ENCODE data around the gene VAV3.

Gene VAV3

DNA sequence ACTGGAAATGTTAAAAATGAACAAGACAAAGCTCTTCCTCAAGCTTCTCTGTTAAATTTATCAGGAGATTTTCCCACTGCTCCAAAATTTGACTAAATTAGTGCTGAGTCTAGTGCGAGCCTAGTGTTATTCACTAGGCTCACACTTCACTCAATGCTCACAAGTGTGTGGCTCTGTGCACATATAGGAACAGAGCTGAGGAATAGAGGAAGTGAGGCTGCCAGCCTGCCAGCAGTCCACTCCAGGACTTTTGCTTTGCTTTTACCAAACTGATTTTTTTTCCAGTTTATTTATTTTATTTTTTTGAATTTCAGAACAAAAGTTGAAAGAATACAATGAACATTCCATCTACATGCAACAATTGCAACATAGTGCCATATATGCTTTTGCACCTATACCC is 87.2 kb downstream of the VAV3 start:
- DNase-seq = peak; percentile 68 to 75

DNA sequence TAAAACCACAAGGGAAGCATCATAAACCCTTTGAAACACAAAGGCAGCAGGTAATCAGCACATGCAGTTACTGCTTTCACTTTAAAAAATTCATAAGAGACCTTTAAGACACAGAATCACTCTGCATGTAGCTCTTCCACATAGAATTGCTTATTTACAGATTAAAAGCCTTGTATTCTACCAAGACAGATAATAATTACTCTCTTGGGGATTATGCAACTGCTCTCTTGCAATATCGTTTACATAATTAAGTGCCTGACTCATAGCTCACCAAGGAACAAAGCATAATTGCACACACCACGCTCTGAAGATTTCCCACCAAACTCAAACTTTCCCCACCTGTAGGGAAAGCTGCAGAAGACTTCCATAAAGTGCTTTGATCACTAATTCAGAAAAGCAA is 87.9 kb downstream of the VAV3 start:
- peak; percentile 30 to 40 for DNase-seq

DNA sequence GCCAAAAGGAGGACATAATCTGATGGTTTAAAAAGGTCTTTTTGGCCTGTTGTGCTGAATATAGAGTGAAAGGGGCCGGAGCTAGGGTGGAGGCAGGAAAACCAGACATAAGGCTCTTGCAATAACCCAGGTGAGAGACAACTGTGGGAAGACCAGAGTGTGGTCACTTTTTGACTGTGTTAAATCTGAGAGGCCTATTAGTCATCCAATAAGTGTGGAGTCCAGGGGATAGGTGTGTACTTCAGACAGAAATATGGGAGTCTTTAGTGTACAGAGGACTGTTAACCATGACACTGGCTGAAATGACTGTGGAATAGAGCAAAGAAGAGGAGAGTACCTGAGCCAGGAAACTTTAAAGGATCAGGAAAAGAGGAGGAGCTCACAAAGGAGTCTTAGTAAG is 89.3 kb downstream of the VAV3 start:
- DNase-seq = no peak

DNA sequence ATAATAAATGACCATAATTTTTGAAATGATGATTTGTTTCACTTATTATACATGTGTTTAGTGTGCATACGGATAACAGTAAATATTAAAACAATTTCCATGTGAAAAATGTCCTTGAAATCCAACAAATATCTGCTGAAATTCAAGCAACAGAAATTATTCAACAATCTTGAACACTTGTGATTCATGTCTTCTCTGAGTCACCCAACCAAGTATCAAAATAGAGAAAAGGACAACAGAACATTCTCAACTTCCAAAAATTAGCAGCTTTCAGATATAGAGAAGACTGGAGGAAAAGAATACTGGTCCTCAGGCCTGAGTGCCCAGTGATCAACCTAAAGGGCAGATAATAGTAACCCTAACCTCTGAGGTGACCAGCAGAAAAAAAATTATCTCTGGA is 90.8 kb downstream of the VAV3 start:
- DNase-seq = no peak

DNA sequence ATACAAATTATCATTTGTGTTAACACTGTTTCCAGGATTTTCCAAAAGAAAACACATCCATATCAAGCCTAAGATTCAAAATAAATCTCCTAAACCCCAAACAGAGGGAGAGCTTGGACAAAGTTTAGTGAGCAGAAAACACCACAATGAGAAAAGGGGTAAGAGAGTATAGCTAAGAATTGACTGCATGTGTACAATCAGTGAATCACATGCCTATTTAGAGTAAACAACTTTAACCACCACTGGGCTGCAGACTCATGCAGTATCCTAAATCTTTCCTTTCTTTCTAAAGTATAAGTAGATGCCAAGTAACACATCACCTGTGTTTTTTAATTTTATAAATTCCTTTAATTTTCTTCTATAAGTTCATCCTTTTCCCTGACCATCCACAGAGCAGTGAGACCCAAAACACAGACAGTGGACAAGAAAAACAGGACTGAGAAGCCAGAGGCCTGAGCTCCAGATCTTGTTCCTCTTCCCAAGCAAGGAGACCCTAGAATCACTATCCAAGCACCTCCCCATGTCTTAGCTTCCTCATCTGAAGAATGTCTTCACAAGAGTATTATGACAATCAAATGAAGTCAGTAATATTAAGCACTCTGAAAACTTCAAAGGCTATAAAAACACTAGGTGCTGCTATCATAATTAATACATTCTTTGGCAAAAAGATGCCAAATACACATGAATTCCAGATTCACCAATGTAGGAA is 93.1 kb downstream of the VAV3 start:
- DNase-seq = peak; percentile 31 to 45

DNA sequence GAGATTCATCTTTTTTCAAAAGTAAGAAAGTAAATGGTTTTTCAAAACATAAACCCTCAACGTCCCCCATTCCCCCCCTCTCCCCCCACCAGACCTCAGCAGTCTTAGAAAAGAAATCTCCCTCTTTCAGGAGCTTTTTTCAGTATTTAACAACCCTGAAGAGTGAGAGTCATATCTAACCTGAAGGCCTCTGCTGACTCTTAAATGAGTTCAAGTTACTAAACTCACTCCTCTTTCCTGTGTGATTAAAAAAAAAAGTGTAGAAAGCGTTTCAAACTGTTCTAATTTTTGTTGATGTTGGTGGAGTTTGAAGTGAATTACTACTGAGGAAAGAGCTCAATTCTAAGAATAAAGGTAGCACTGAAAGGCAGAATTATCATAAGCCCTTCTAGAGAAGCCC is 93.7 kb downstream of the VAV3 start:
- no peak for DNase-seq

DNA sequence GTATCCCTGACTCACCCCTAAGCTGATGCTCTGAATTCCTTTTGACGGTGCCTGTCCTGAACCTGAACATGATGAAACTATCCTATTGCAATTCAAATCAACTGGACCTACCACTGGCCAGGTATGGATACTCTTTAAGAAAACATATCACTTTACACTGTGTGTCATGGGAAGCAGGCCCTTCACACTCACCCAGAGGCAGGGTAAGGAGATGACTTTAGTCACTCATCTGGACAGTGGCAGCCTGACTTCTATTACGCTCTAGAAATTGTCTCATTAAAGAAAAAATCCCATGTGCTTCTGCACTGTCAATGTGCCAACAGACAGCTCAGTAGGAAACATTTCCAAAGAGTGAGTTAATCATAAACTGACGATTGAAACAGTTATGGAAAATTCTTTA is 94.3 kb downstream of the VAV3 start:
- no peak for DNase-seq

DNA sequence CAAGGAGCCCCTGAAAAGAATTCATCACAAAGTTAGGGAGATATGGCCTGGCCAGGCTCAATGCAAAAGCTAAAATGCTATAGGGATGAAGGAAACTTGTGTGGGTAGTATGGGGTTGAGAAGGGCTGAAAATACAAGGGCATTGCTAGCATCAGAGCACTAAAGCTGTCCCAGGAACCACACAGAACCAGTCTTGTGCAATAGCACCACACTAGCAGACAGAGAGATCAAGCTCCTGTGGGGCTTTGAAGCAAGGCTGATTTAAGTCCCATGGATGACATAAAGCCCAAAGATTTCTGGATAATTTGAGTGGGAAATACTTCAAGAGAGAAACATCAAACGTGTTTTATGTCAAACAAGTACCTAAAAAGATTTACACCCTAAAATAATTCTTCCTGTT is 97.1 kb downstream of the VAV3 start:
- DNase-seq = no peak

DNA sequence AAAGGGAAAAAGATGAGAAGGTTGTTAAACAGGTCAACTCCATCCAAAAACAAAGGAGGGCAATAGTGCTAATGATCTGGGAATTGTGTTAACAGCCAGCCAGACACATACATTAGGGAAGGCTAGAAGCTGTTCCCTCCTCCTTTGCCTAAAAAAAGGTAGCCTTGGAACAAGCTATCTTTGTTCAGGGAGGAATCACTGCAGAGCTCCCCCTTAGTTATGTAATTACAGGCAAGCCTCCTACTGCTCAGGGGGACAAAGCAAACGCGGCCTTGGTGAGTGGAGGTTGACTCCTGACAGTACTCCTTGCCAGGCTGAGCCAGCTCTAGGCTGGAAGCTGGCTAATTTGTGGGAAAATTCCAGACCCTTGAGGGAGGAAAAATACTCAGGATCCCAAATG is 97.6 kb downstream of the VAV3 start:
- DNase-seq = no peak

DNA sequence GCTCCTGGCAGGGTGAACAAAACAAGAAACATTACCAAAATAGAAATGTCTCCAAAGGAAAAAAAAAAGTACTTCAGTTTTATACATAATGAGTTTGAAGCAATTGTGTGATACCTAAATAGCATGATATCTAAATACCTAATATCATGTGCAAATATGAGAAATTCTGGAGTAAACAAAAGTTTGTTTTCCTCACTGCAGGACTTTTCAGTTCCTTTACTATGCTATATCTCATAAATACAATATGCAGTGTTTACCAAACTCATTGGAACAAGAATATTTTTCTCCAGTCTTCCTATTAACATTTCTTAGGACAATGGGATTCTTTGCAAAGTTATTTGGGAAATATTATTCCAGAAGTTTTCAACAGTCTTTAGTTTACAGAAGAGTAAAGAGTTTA is 98.1 kb downstream of the VAV3 start:
- DNase-seq = no peak

DNA sequence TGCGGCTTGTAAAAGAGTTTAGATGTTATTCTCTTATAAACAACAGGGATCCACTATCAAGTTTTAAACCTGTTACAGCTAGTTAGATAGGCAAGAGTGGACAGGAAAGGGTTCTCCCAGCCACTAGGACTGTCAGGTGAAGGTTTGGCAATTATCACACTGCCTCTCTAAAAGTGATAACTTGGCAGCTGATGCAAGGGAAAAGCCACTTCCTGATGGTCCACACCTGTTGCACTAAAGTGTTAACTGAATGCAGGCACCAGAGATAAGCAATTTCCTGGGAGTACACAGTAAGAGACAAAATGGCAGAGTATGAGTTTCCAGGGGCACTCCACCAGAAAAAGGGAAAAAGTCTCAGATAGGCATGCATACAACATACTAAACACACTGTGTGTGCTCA is 99.4 kb downstream of the VAV3 start:
- no peak for DNase-seq

DNA sequence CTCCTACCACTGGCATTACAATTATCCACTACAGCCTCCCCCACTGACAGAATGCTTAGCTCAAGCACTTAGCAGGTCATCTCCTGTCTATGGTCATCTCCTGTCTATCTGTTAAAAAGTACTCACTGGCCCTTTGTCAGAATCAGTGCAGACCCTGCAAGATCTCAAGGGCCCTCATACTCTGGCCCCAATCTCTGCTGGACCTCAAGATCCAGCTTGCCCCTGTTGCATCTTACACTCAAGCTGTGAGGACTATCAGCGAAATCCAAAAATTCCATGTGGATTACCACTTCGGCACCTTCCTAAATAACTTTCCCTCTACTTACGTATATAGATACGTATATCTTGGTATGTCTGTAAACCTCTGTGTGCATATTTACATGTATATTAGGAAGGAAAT is 101.6 kb downstream of the VAV3 start:
- DNase-seq = no peak

DNA sequence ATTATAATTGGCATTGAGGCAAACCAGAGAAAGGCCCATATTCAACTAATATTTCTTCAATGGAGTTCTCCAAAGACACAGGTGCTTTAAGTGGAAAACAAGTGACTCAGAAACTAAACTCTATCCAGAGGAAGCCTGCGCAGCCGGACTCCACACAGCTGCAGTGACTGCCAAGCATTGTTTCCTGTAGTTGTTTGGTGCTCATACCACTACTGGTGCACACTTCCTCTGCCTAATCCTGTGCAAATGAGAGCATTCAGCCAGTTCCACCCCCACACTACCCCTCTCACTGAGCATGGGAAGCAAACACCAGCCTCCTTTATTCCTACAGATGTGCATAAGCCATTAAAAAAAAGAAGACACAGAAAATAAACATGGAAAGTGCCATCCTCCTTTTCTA is 102.9 kb downstream of the VAV3 start:
- peak; percentile 97 for DNase-seq

DNA sequence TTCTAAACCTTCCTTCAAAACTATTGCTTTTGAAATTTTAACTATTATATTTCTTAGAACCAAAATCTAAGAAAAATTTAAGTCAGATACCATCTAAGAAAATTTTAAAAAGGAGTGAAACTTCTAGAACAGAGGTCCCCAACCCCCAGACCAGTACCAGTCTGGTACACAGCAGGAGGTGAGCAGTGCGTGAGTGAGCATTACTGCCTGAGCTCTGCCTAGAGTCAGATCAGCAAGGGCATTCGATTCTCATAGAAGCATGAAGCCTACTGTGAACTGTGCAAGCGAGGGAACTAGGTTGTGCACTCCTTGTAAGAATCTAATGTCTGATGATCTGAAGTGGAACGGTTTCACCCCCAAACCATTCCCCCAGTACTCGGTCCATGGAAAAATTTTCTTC is 106.7 kb downstream of the VAV3 start:
- DNase-seq = no peak

DNA sequence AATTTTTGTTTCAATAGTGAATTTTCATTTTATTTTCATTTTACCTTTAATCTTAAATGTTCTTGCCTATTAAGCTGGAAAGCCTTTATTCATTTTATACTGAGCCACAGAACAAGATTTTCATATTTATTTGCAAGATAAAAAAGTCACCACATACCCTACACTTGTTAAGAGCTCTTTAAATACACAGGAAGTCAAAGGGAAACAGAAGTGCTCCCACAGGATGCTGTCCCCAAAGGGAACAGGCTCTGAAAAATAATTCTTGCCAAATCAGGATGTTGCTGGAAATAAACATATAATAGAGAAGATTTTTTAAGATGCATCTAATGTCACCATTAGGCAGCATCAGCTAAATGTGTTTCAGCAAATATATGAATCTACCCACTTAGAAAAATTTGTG is 113.6 kb downstream of the VAV3 start:
- peak; percentile 39 to 50 for DNase-seq

DNA sequence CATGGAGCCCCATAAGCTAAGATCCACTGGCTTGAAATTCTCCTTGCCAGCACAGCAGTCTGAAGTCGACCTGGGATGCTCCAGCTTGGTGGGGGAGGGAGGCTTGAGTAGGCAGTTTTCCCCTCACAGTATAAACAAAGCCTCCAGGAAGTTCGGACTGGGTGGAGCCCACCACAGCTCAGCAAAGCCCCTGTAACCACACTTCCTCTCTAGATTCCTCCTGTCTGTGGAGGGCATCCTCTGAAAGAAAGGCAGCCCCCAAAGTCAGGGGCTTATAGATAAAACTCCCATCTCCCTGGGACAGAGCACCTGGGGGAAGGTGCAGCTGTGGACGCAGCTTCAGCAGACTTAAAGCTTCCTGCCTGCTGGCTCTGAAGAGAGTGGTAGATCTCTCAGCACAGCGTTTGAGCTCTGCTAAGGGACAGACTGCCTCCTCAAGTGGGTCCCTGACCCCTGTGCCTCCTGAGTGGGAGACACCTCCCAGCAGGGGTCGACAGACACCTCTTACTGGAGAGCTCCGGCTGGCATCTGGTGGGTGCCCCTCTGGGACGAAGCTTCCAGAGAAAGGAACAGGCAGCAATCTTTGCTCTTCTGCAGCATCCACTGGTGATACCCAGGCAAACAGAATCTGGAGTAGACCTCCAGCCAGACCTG is 120.3 kb downstream of the VAV3 start:
- peak; percentile 51 to 54 for DNase-seq

DNA sequence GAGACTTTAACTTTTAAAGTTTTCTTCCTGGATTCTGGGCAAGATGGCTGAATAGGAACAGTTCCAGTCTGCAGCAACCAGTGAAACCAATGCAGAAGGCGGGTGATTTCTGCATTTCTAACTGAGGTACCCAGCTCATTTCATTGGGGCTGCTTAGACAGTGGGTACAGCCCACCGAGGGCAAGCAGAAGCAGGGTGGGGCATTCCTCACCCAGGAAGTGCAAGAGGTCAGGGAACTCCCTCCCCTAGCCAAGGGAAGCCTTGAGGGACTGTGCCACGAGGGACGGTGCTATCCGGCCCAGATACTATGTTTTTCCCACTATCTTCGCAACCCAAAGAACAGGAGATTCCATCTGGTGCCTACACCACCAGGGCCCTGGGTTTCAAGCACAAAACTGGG is 121.0 kb downstream of the VAV3 start:
- no peak for DNase-seq

DNA sequence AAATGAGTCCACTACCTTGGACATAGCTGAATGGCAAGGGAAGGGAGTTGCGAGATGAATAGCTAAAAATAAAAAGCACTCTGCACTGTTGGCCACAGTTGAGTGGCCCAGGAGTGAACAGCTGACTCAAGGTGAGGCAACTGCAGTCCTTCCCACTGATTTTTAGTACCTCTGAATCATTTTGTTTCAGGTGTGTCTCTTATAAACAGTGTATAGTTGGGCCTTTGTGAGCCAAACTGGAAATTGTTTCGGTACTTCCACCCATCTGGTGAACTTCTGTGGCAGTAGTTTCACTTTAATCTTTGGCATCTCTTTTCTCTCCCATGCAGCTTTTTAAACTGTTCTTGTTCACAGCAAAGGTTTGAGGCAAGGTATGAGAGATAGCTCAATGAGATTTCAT is 122.7 kb downstream of the VAV3 start:
- DNase-seq = no peak

DNA sequence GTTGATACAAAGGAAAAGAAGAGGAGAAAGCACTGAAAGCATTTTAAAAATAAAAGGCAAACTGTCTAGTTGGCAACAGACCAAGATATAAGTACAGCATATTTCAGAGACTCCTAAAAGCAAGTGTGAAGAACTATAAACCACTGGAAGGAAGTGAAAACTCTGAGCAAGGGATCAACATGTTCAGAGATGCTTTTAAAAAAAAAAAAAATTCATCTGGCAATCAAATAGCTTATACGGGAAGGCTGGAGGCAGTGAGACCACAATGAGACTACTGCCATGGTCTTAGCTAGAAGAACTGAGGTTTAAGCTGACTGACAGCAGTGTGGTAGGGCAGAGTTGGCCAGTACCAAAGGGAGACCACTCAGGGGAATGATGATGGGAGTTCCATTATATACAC is 124.3 kb downstream of the VAV3 start:
- DNase-seq = peak; percentile 36 to 60

DNA sequence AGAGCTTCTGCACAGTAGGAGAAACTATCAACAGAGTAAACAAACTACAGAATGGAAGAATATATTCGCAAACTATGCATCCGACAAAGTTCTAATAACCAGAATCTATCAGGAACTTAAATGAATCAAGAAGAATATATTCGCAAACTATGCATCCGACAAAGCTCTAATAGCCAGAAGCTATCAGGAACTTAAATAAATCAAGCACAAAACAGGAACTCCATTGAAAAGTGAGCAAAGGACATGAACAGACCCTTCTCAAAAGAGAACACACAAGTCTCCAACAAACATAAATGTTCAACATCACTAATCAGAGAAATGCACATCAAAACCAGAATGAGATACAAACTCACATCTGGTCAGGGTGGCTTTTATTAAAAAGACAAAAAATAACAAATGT is 126.9 kb downstream of the VAV3 start:
- no peak for DNase-seq

DNA sequence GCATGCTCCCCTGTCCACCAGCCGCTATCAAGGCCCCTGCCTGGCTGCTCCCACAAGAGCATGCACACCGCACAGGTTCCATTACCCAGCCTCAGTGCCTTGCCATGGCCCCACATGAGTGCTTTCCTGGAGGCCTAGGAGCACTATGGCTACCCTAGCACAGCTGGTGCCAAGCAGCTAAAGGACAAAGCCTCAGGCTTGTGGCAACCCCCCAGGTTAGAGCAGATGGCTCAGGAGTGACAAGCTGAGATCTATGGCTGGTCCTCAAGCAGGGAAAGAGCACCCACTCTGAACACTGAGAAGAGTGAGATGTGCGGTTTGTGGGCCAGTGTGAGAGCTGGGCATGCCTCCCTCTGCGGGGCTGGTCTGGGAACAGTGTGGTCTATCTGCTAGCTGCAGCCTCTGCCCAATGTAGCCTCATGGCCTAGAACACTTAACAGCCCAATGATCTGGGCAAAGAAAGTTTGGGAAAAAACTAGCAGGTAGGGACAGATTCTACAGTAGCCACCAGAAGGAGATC is 129.8 kb downstream of the VAV3 start:
- DNase-seq = no peak

DNA sequence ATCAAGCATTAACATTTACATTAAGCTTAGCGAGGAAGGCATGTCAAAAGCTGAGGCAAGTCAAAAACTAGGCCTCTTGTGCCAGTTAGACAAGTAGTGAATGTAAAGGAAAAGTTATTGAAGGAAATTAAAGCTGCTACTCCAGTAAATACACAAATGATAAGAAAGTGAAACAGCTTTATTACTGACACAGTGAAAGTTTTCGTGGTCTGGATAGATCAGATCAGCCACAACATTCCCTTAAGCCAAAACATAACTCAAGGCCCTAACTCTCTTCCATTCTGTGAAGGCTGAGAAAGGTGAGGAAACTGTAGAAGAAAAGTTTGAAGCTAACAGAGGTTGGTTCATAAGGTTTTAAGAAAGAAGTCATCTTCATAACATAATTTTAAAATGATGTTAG is 131.9 kb downstream of the VAV3 start:
- no peak for DNase-seq

DNA sequence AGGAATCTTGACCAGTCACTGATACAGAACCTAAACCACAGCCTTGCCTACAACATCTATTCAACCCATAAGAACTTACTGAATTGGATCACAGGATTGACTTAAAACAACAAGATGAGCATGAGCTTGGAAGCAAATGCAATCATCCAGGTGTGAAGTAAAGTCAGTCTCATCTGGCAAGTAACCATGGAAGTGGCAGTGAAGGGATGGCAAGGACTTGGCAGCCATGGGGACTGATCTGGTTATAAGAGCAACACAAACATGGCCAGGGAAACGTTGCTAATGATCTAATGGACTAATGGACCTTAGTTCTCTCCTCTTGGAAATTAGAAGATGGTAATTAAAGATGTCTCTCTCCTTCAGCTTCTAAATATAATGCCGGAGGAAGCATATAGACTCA is 133.1 kb downstream of the VAV3 start:
- DNase-seq = no peak

DNA sequence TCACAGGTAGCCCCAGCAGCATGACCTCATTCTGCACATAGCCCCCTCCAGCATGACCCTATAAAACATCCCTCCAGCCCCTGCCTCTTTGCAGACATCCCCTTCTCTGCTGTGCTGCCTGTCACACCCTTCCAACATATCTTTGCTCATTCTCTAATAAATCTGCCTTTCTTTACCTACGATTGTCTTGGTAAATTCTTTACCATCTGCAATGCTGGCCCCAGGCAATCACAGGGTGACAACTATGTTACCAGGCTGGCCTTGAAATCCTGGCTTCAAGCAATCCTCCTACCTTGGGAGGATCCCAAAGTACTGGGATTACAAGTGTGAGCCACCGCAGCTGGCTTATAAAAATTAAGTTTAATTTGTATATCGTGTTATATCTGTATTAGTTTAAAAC is 134.5 kb downstream of the VAV3 start:
- DNase-seq = no peak

DNA sequence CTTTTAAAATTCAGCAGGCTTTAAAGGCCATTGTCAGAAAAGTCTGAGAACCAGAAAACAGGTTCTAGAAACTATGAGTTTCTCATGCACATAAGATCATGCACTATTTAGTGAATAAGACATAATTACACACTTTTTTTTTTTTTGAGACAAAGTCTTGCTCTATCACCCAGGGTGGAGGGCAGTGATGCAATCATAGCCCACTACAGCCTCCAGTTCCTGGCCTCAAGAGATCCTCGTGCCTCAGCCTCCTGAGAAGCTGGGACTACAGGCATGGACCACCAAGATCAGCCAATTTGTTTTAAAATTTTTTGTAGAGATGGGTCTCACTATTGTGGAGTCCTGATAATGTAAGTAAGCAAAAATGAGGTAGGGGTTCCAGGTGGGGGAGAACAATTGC is 134.9 kb downstream of the VAV3 start:
- DNase-seq = no peak

Data from Kasumi-1 (cell line).